GM10248 (cell line): ENCODE data around the gene OGT.
A peak's percentile ranks its signal among the peaks of the same experiment; 100 is the strongest.
"Not testable (repeated sequence)": the region's sequence is repeated elsewhere in the genome, so short reads cannot be mapped to it uniquely, and the experiment has no call there.

Experiments
- CTCF ChIA-PET: fragments of 300-600 bp; sonication (Branson Sonifier 250); formaldehyde crosslinking; extraction: SDS; loops from one replicate; lab custom pipeline; 2021; ENCODE audit warnings: antibody characterized with exemption; lab: Yijun Ruan, JAX
- POLR2A ChIA-PET: fragments of 350-650 bp; sonication (Branson Sonifier 250); formaldehyde crosslinking; extraction: SDS; loops from one replicate; lab custom pipeline; 2020; ENCODE audit warnings: antibody characterized with exemption; lab: Yijun Ruan, JAX
- DNase-seq: peaks from one replicate; pipeline ENCODE4 v3.0.0; 2012; ENCODE audit errors: extremely low spot score
- CTCF ChIP-seq: IDR thresholded peaks from 2 replicates; pipeline ENCODE4 v1.5.1; 2012; ENCODE audit warnings: mild to moderate bottlenecking, low read depth; ENCODE audit errors: extremely low read depth, missing control alignments, control extremely low read depth

Gene OGT

GRCh38 chrX:71496476-71496875 lies 36.4 kb upstream of the OGT start:
- ChIA-PET POLR2A (no interaction called here), CTCF (no interaction called here)
- no peak for TF ChIP-seq CTCF
- no peak for DNase-seq

- POLR2A ChIA-PET, DNase-seq: not testable (repeated sequence)
- CTCF ChIA-PET = interaction anchor here (1.0 kb wide), 1 partner anchor 12 kb away, joined by 3 read pairs; no protein-coding TSS in a partner anchor
These were observed 30.8 kb upstream of the OGT start for GRCh38 chrX:71502080-71502479.

- TF ChIP-seq CTCF = no peak
- ChIA-PET CTCF (no interaction called here), POLR2A (no interaction called here)
- DNase-seq = no peak
These were observed 28.6 kb upstream of the OGT start for GRCh38 chrX:71504346-71504745.

GRCh38 chrX:71509289-71509688 lies 23.6 kb upstream of the OGT start:
- ChIA-PET CTCF (no interaction called here), POLR2A (no interaction called here)
- DNase-seq = no peak
- no peak for TF ChIP-seq CTCF

- CTCF ChIA-PET = interaction anchor here (1.3 kb wide), 1 partner anchor 39 kb away, joined by 3 read pairs; no protein-coding TSS in a partner anchor
- TF ChIP-seq CTCF = no peak
- DNase-seq = no peak
- POLR2A ChIA-PET = no interaction called here
These were observed 22.7 kb upstream of the OGT start for GRCh38 chrX:71510161-71510560.

- DNase-seq, POLR2A ChIA-PET: not testable (repeated sequence)
- CTCF ChIA-PET = interaction anchor here (1.6 kb wide), 1 partner anchor 29 kb away, joined by 6 read pairs; no protein-coding TSS in a partner anchor
These were observed 19.2 kb upstream of the OGT start for GRCh38 chrX:71513731-71514130.

GRCh38 chrX:71514367-71515037 lies 18.4 kb upstream of the OGT start:
- CTCF ChIA-PET = interaction anchor here (1.6 kb wide), 1 partner anchor 28 kb away, joined by 6 read pairs; no protein-coding TSS in a partner anchor
- peak; percentile 49 for DNase-seq

More at GRCh38 chrX:71514367-71515037, 18.4 kb upstream of the OGT start:
- POLR2A ChIA-PET = interaction anchor here (0.6 to 1.0 kb wide), 2 partner anchors 9 to 18 kb away, joined by 3 to 6 read pairs; partner anchors contain the start of gene OGT
- peak; percentile 33 for TF ChIP-seq CTCF
